IPS-18a (cell line): ENCODE results near the gene ADRA2B.

Experiments
- H3K27ac ChIP-seq: one replicate; pipeline ENCODE4 v1.5.1; 2013; ENCODE audit warnings: low read length
- H3K27me3 ChIP-seq: one replicate; pipeline ENCODE4 v1.6.1; 2013; ENCODE audit warnings: mild to moderate bottlenecking, low read length; ENCODE audit not compliant: control insufficient read depth, insufficient read depth
- H3K36me3 ChIP-seq: one replicate; pipeline ENCODE4 v1.6.1; 2013; ENCODE audit warnings: low read depth, low read length; ENCODE audit not compliant: control insufficient read depth
- H3K4me1 ChIP-seq: one replicate; pipeline ENCODE4 v1.6.1; 2013; ENCODE audit warnings: low read depth, low read length; ENCODE audit not compliant: control insufficient read depth
- H3K4me3 ChIP-seq: one replicate; pipeline ENCODE4 v1.5.1; 2013; ENCODE audit warnings: low read length
- H3K9ac ChIP-seq: one replicate; pipeline ENCODE4 v1.6.1; 2013; ENCODE audit warnings: mild to moderate bottlenecking, low read length, moderate library complexity
- H3K9me3 ChIP-seq: one replicate; pipeline ENCODE4 v1.6.1; 2013; ENCODE audit warnings: low read depth, low read length; ENCODE audit not compliant: control insufficient read depth

Gene ADRA2B

GRCh38 chr2:96156011-96156820 is 39.8 kb upstream of the ADRA2B start:
- Histone ChIP-seq H3K9ac (no peak overlapping the region), H3K27me3 (no peaks in the 10 kb centered on the region), H3K4me1 (peaks cover 23% of the 10 kb centered on the region), H3K27ac (no peak overlapping the region), H3K9me3 (no peaks in the 10 kb centered on the region), H3K36me3 (no peaks in the 10 kb centered on the region), H3K4me3 (no peak overlapping the region)

GRCh38 chr2:96154506-96155380 is 38.4 kb upstream of the ADRA2B start:
- Histone ChIP-seq H3K4me1 (peaks cover 23% of the 10 kb centered on the region), H3K27ac (no peak overlapping the region), H3K9ac (no peak overlapping the region), H3K4me3 (no peak overlapping the region), H3K36me3 (no peaks in the 10 kb centered on the region), H3K27me3 (no peaks in the 10 kb centered on the region), H3K9me3 (no peaks in the 10 kb centered on the region)

- Histone ChIP-seq H3K27ac (no peak overlapping the region), H3K4me3 (no peak overlapping the region), H3K4me1 (peaks cover 27% of the 10 kb centered on the region), H3K36me3 (no peaks in the 10 kb centered on the region), H3K9ac (no peak overlapping the region), H3K9me3 (no peaks in the 10 kb centered on the region), H3K27me3 (no peaks in the 10 kb centered on the region)
Measured at GRCh38 chr2:96153991-96154431, 37.6 kb upstream of the ADRA2B start.

- peaks cover 32% of the 10 kb centered on the region for H3K4me1 ChIP-seq
- no peak overlapping the region for H3K4me3 ChIP-seq
- H3K9ac ChIP-seq, result no peak overlapping the region
- H3K27ac ChIP-seq, result no peak overlapping the region
- H3K9me3 ChIP-seq, result no peaks in the 10 kb centered on the region
- H3K27me3 ChIP-seq, result no peaks in the 10 kb centered on the region
- H3K36me3 ChIP-seq, result no peaks in the 10 kb centered on the region
Measured at GRCh38 chr2:96153291-96153713, 36.9 kb upstream of the ADRA2B start.

- Histone ChIP-seq H3K4me3 (no peak overlapping the region), H3K27me3 (no peaks in the 10 kb centered on the region), H3K36me3 (no peaks in the 10 kb centered on the region), H3K9me3 (no peaks in the 10 kb centered on the region), H3K9ac (no peak overlapping the region), H3K27ac (no peak overlapping the region), H3K4me1 (peaks cover 33% of the 10 kb centered on the region)
Measured at GRCh38 chr2:96152304-96153161, 36.2 kb upstream of the ADRA2B start.

GRCh38 chr2:96151595-96152303 is 35.4 kb upstream of the ADRA2B start:
- Histone ChIP-seq H3K9ac (no peak overlapping the region), H3K4me1 (peaks cover 32% of the 10 kb centered on the region), H3K36me3 (no peaks in the 10 kb centered on the region), H3K27ac (no peak overlapping the region), H3K27me3 (peaks cover 3% of the 10 kb centered on the region), H3K4me3 (no peak overlapping the region), H3K9me3 (no peaks in the 10 kb centered on the region)

GRCh38 chr2:96150791-96151594 is 34.6 kb upstream of the ADRA2B start:
- Histone ChIP-seq H3K36me3 (no peaks in the 10 kb centered on the region), H3K9me3 (no peaks in the 10 kb centered on the region), H3K4me3 (no peak overlapping the region), H3K27ac (no peak overlapping the region), H3K27me3 (peaks cover 8% of the 10 kb centered on the region), H3K9ac (no peak overlapping the region), H3K4me1 (peaks cover 32% of the 10 kb centered on the region)

- Histone ChIP-seq H3K4me1 (peaks cover 32% of the 10 kb centered on the region), H3K36me3 (no peaks in the 10 kb centered on the region), H3K27ac (no peak overlapping the region), H3K4me3 (no peak overlapping the region), H3K9ac (no peak overlapping the region), H3K27me3 (peaks cover 17% of the 10 kb centered on the region), H3K9me3 (no peaks in the 10 kb centered on the region)
Measured at GRCh38 chr2:96150007-96150640, 33.8 kb upstream of the ADRA2B start.

- H3K4me3 ChIP-seq, result no peak overlapping the region
- no peak overlapping the region for H3K27ac ChIP-seq
- H3K9ac ChIP-seq, result no peak overlapping the region
Measured at GRCh38 chr2:96148410-96149217, 32.2 kb upstream of the ADRA2B start.

More at GRCh38 chr2:96148410-96149217, 32.2 kb upstream of the ADRA2B start:
- peaks cover 29% of the 10 kb centered on the region for H3K27me3 ChIP-seq
- H3K4me1 ChIP-seq, result peaks cover 32% of the 10 kb centered on the region
- H3K9me3 ChIP-seq, result no peaks in the 10 kb centered on the region
- no peaks in the 10 kb centered on the region for H3K36me3 ChIP-seq
